ENCODE data around the gene TBC1D5.

DNA sequence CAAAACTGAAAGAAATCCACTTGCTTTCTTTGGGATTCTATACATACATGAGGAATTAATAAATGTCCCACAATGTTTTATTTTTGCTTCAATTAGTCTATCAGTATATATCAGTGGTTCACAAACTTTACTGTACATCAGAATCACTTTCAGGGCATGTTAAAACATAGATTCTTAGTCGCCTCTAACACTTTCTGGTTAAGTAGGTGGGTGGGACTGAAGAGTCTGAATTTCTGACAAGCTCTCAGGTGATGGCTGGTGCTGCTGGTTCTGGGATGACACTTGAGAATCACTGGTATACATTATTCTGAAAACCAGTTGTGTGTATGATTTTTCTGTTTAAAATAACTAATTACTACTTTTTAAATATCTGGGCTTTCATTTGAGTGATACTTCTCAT, 393.3 kb downstream of the TBC1D5 start:
- TF ChIP-seq CTCF (IDR thresholded peaks at IDR 0.05) (no peak), POLR2A (IDR thresholded peaks at IDR 0.05) (no peak)
